OCI-LY1 (cell line): Measurements from ENCODE around the gene CCDC27.

ENCODE experiments used
- H2AFZ ChIP-seq: fragments of 200-600 bp; sonication (generic), shearing (Covaris generic); 2 replicates; pipeline ENCODE4 v1.6.0; 2014; ENCODE audit warnings: antibody characterized with exemption, mild to moderate bottlenecking, low read length
- H3F3A ChIP-seq: fragments of 200-600 bp; sonication (generic), shearing (Covaris generic); 2 replicates; pipeline ENCODE4 v1.6.0; 2014; ENCODE audit warnings: mild to moderate bottlenecking, antibody characterized with exemption, low read length, moderate library complexity; ENCODE audit not compliant: insufficient read depth
- H3K27ac ChIP-seq: fragments of 200-600 bp; sonication (generic); 2 replicates; pipeline ENCODE4 v1.5.1; 2014; ENCODE audit warnings: low read length, mixed run types, mild to moderate bottlenecking, low read depth; ENCODE audit not compliant: poor library complexity, severe bottlenecking
- H3K27me3 ChIP-seq: fragments of 200-600 bp; sonication (generic); 2 replicates; pipeline ENCODE4 v1.6.0; 2014; ENCODE audit warnings: antibody characterized with exemption, mild to moderate bottlenecking, low read length, moderate library complexity; ENCODE audit not compliant: insufficient read depth
- H3K36me3 ChIP-seq: fragments of 200-600 bp; sonication (generic); 2 replicates; pipeline ENCODE4 v1.6.1; 2014; ENCODE audit warnings: mild to moderate bottlenecking, antibody characterized with exemption, low read length, moderate library complexity, mixed read lengths; ENCODE audit not compliant: insufficient read depth
- H3K4me1 ChIP-seq: fragments of 200-600 bp; sonication (generic); 2 replicates; pipeline ENCODE4 v1.5.1; 2014; ENCODE audit warnings: mild to moderate bottlenecking, low read length, moderate library complexity; ENCODE audit not compliant: insufficient read depth, severe bottlenecking
- H3K4me2 ChIP-seq: fragments of 200-600 bp; sonication (generic), shearing (Covaris generic); 2 replicates; pipeline ENCODE4 v1.6.1; 2014; ENCODE audit warnings: low read length
- H3K4me3 ChIP-seq: fragments of 200-600 bp; sonication (generic); 2 replicates; pipeline ENCODE4 v1.5.1; 2014; ENCODE audit warnings: low read length, low read depth, mild to moderate bottlenecking, mixed read lengths; ENCODE audit not compliant: poor library complexity, severe bottlenecking
- H3K79me2 ChIP-seq: fragments of 200-600 bp; shearing (Covaris generic); 2 replicates; pipeline ENCODE4 v1.6.1; 2016; ENCODE audit warnings: mixed run types, low read length, mixed read lengths; ENCODE audit not compliant: insufficient read depth
- H3K9ac ChIP-seq: fragments of 200-600 bp; sonication (generic), shearing (Covaris generic); 2 replicates; pipeline ENCODE4 v1.6.1; 2014; ENCODE audit warnings: mild to moderate bottlenecking, low read length, mixed read lengths
- H3K9me2 ChIP-seq: fragments of 200-600 bp; sonication (generic), shearing (Covaris generic); 2 replicates; pipeline ENCODE4 v1.6.1; 2014; ENCODE audit warnings: low read depth, mild to moderate bottlenecking, low read length, mixed read lengths
- H3K9me3 ChIP-seq: fragments of 200-600 bp; shearing (Covaris generic); 2 replicates; pipeline ENCODE4 v1.6.1; 2014; ENCODE audit warnings: low read length, mixed read lengths
- H4K20me1 ChIP-seq: fragments of 200-600 bp; sonication (generic), shearing (Covaris generic); 2 replicates; pipeline ENCODE4 v1.6.0; 2016; ENCODE audit warnings: mild to moderate bottlenecking, low read length; ENCODE audit not compliant: insufficient read depth
- EZH2 ChIP-seq: fragments of 200-600 bp; sonication (generic), shearing (Covaris generic); IDR thresholded peaks from 2 replicates; pipeline ENCODE4 v1.8.0; 2017; ENCODE audit warnings: borderline replicate concordance, mixed run types, mild to moderate bottlenecking, antibody characterized with exemption, low read length, moderate library complexity, mixed read lengths
- TF ChIP-seq, protein P1 (sequence below): fragments of 200-600 bp; sonication (generic), shearing (Covaris generic); IDR thresholded peaks from 2 replicates; pipeline ENCODE4 v1.5.1; 2017; ENCODE audit warnings: mild to moderate bottlenecking, antibody characterized with exemption, low read length, moderate library complexity, mixed read lengths

Gene CCDC27

DNA sequence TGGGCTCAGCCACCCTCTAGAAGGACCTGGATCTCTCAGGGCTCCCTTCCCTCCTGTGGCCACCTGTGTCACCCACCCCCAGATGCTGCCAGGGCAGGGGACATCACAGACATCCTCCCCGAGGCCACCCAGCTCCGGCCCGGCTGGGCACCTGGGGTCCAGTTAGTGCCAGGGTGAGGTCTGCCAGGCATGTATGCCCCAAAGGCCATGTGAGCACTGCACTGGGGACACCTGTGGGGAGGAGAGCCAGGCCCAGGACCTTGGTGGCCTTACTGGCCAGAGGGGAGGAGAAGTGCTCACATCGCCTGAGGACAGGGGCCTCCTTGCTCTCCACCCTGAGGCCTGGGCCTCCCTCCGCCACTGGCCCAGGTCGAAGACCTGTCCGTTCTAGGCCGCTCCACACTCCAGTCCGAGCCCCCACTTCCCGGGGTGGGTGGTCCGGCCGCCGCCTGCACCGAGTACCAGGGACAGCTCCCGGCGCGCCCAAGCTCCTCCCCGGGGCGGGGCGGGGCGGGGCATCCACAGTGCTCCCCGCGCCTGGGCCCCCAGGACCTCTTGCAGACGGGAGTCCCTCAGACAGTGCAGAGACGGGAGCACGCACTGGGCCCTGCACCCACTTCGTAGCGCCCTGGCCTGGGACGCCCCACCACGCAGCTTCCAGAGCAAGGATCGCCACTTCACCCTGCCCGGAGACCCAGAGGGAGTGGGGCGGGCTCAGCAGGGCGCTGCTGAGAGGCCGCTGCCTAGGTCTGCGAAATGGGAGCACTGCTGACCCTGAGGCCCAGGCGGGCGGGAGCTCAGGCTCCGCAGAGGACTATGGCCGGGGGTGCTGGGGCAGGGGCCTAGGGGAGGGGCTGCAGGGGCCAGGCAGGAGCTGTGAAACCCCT is 34.3 kb upstream of the CCDC27 start:
- Histone ChIP-seq H3K4me2 (peak overlapping the region; percentile 37; the same call in 1 of the 2 replicates), H4K20me1 (no peaks in the 10 kb centered on the region), H3K36me3 (no peaks in the 10 kb centered on the region), H2AFZ (no peak overlapping the region), H3K9me2 (no peaks in the 10 kb centered on the region), H3K4me3 (no peak overlapping the region), H3K9me3 (no peaks in the 10 kb centered on the region), H3K9ac (no peak overlapping the region), H3F3A (no peaks in the 10 kb centered on the region), H3K79me2 (no peaks in the 10 kb centered on the region), H3K27me3 (no peaks in the 10 kb centered on the region; the same call in 1 of the 2 replicates), H3K27ac (no peak overlapping the region), H3K4me1 (no peaks in the 10 kb centered on the region)
- no peak for TF ChIP-seq EZH2
- TF ChIP-seq, protein P1, sequence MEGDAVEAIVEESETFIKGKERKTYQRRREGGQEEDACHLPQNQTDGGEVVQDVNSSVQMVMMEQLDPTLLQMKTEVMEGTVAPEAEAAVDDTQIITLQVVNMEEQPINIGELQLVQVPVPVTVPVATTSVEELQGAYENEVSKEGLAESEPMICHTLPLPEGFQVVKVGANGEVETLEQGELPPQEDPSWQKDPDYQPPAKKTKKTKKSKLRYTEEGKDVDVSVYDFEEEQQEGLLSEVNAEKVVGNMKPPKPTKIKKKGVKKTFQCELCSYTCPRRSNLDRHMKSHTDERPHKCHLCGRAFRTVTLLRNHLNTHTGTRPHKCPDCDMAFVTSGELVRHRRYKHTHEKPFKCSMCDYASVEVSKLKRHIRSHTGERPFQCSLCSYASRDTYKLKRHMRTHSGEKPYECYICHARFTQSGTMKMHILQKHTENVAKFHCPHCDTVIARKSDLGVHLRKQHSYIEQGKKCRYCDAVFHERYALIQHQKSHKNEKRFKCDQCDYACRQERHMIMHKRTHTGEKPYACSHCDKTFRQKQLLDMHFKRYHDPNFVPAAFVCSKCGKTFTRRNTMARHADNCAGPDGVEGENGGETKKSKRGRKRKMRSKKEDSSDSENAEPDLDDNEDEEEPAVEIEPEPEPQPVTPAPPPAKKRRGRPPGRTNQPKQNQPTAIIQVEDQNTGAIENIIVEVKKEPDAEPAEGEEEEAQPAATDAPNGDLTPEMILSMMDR, result no peak

DNA sequence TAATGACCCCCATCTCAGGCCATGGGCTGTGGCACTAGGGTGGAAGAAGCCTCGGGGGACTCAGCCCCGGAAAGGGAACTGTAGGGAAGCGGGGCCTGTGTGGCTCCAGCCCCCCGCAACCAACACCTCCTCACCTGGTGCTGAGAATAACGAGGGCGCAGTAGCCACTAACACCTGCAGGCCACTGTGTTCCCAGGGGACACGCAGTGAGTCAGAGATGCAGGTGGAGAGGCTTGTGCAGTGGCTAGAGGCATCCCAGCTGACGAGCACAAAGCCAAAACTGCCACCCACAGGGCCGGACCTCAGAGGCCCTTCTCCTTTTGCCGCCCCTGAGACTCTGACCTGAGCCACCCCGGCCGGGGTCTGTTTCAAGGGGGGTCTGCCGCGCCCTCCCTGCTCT is 33.5 kb upstream of the CCDC27 start:
- H3K36me3 ChIP-seq, result no peaks in the 10 kb centered on the region
- H3K27ac ChIP-seq, result no peak overlapping the region
- TF ChIP-seq EZH2, result no peak
- no peaks in the 10 kb centered on the region for H3F3A ChIP-seq
- H3K4me2 ChIP-seq, result no peak overlapping the region
- H3K9me3 ChIP-seq, result no peaks in the 10 kb centered on the region
- H3K4me1 ChIP-seq, result no peaks in the 10 kb centered on the region
- H3K27me3 ChIP-seq, result no peaks in the 10 kb centered on the region; the same call in 1 of the 2 replicates
- H3K79me2 ChIP-seq, result no peaks in the 10 kb centered on the region
- no peak overlapping the region for H3K9ac ChIP-seq
- H3K9me2 ChIP-seq, result no peaks in the 10 kb centered on the region
- no peaks in the 10 kb centered on the region for H4K20me1 ChIP-seq
- no peak overlapping the region for H3K4me3 ChIP-seq
- no peak overlapping the region for H2AFZ ChIP-seq

DNA sequence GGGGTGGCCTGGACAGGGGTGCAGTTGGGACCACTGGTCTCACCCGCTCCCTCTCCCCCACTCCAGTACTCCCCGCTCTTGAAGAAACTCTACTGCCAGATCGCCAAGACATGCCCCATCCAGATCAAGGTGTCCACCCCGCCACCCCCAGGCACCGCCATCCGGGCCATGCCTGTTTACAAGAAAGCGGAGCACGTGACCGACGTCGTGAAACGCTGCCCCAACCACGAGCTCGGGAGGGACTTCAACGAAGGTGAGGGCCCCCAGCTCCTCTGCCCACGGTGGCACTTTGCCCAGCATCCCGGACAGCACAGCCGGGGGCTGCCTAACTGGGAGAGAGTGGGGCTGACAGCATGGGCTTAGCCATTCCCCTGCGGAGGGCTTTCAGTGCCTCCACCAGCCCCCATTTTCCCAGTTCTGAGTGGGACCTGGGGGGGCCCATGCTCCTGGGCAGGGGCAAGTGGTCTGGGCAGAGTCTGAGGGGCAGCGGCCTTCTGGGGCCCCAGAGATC is 30.2 kb upstream of the CCDC27 start:
- no peaks in the 10 kb centered on the region for H3F3A ChIP-seq
- no peak overlapping the region for H3K4me3 ChIP-seq
- no peaks in the 10 kb centered on the region for H3K79me2 ChIP-seq
- TF ChIP-seq EZH2, result no peak
- TF ChIP-seq, protein P1, result no peak
- no peak overlapping the region for H3K4me2 ChIP-seq
- no peaks in the 10 kb centered on the region for H3K9me3 ChIP-seq
- no peak overlapping the region for H3K9ac ChIP-seq
- no peaks in the 10 kb centered on the region for H4K20me1 ChIP-seq
- no peaks in the 10 kb centered on the region for H3K4me1 ChIP-seq
- H3K27ac ChIP-seq, result no peak overlapping the region
- no peaks in the 10 kb centered on the region; the same call in 1 of the 2 replicates for H3K27me3 ChIP-seq
- no peak overlapping the region for H2AFZ ChIP-seq
- no peaks in the 10 kb centered on the region for H3K9me2 ChIP-seq
- H3K36me3 ChIP-seq, result no peaks in the 10 kb centered on the region
